Mesangial cell (primary cell): ENCODE results near the gene CSDE1. TPM values are rescaled to one million over a fixed set of nuclear protein-coding genes. Genes with fewer than 3 reads are reported as not detected.

Experiments
- total RNA-seq: library from RNA; depleted of rRNA; stranded (reverse); fragments of >200 nt; gene quantifications from 2 replicates; pipeline ENCODE4 v1.2.3, GENCODE V29; 2015

CSDE1 gene
- total RNA-seq: 320 and 424 TPM in 2 replicates

DNA sequence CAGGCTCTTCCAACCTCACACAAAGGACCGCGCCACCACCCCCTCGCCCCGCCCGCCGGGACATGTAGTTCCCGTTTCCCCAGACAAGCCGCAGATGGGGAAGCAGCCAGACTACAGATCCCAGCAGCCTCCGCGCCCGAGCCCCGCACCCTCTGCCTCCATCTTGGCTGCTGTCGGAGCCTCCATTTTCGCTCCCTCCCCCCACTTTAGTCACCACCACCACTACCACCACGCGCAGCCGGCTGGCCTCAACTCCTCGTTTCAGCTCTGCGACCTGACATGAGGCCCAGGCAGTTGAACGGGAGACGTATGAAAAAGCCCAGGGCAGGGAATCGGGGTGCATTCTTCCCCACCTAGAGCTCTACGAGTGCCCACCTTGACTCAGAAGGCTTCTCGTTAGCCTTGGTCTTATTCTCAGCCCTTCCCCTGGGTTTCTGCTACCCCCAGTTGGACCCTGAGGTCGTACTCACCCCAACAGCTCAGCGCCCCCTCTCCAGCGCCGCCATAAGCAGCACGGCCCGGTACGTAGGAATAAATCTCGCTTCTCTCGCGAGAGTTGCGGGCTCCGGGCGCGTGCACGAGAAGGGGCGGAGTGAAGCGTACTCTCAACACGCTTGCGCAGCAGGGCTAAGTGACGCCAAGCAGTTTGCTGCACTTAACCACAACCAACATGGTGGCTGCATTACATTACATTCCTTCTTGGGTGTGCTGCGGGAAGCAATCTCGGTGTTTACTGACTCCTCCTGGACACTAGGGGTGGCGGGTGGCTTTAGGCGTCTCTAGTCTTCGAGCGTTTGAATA is at the start of gene CSDE1:
CSDE1 (minus strand) TSS at position 530 of the 801 bp plus-strand sequence. CDS start 18,094 bp downstream, outside the sequence.

DNA sequence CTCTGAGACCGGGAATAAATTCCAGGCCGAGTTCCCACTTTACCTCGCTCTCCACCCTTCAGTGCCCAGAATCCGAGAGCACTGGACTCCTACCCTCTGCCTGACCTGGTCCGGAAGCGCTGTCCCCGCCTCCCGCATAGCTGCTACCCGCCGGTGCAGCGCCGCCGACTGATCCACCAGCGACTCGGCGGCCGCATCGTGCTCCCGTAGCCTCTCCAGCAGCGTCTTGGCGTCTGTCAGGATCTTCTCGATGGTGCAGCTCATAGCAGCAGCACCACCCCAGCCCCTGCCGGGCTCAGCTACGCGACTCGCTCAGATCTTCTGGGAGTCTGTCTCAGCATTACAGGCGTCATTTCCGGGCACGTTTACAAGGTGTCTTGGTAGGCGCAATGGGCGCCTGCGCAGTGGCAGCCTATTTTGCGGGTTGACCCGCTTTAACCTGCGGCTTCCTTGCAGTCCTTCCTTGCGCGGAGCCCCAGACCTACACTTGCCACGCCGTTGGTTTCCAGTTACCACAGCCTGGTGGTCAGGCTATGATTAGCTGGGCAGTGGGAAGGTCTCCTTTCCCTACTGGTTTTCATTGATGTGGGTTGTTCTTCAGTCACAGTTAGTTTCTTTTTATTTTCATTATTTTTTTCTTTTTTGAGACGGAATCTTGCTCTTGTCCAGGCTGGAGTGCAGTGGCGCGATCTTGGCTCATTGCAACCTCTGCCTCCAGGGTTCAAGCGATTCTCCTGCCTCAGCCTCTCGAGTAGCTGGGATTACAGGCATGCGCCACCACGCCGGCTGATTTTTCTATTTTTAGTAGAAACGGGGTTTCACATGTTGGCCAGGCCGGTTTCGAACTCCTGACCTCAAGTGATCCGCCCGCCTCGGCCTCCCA is 22.8 kb upstream of the CSDE1 start, which contains the start of gene SIKE1:
SIKE1 (minus strand) TSS at position 342 of the 883 bp plus-strand sequence; CDS start at position 264, 78 bp downstream.

DNA sequence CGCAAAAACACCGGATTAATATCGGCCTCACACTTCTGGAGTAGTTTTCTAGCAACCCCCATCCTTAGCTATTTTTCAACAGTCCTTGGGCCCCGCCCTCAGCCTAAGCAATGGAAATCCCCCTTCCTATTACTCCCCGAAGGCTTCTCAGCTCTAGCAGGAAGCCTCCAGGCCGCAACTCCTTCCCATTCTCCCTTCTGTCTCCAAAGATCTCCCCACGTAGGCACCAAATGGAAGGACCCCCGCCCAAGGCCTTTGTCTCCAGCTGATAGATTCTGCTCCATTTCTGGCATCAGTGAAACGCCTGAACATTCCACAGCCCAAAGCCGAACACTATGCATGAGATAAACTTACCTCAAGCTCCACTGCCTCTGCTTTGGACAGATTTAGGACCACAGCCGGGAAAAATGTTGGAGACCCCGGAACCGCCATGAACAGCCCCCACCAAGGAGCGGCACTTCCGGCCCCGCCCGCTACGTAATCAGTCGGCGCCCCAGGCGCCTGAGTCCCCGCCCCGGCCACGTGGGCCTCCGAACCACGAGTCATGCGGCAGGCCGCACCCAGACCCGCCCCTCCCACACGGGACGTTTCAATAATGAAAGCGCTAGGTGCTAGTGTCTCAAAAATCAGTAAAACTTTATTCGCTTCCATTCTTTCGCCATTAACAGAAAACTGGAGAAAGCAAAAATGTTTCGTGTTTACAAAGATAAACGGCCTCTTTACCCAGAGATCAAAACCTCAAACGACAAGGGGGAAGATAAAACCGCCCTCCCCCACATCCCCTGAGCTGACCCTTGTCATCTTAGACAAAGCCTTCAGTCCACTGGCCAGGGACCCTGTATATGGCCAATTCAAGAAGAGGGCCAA is 41.2 kb downstream of the CSDE1 start, which contains the start of gene NRAS:
NRAS (minus strand) TSS at position 468 of the 867 bp plus-strand sequence. CDS start 611 bp downstream, outside the sequence.

DNA sequence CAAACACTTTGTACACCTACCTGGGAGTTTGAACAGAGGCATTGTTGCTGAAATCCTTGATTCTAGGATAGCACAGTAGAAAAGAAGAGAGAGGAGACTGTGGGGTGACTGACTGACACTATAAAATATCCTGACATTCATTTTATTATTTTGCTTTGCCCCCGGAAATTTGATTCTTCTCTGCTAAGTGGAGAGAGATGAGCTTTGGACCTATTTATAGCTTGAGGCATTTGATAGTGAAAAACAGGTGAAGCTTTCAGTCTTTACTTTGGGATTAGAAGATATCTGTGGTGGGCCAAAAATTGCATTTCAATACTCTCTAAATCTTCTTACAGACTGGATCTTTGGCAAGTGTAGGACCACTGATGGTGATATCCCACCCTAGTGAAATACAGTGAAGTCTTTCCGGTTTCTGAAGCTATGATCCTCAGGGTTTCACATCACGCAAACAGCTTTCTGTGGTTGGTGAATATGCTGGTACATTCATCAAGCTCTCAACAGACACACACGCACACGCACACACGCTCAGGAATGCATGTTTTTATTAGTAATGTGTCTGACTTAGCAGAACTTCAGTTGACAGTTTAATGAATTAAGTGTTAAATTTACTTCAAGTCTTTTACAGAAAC is 62.2 kb downstream of the CSDE1 start, which contains the start of gene AMPD1:
AMPD1 (minus strand) TSS at position 117 of the 629 bp plus-strand sequence; CDS start at position 42, 75 bp downstream.

DNA sequence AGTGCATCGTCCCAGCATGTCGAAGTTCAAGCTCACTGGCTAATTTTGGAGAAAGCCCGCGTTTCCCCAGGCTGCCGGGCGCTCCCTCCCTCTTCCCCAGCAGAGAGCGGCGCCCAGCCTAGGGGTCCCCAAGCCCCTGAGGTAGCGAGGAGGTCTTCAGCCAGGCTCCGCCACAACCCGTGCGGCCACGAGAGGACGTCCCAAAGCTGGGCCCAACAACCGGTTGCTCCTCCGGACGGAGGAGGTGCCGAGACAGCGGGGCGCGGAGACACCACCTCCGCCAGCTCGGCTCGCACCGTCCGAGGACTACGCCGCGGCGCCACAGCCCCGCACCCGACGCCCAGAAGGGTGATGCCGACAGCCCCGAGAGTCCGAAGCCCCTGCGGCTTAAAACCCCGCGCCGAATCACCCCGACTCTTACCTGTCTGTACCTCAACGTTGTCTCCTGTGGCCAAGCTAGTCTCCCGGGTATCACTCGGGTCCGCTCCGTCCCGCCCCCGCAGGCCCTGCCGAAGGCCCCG is 88.2 kb downstream of the CSDE1 start, which contains the start of gene DENND2C:
DENND2C (minus strand) TSS at position 488 of the 521 bp plus-strand sequence. CDS start 44,065 bp downstream, outside the sequence.

Other genes with a start within 250 kb of the CSDE1 start
- gene TRIM33, start 246.8 kb downstream of the CSDE1 start, total RNA-seq: 11.2 and 16.1 TPM in 2 replicates
- 22.6 and 42.4 TPM in 2 replicates for gene BCAS2, start 176.4 kb downstream of the CSDE1 start, total RNA-seq
- gene DENND2C, start 87.9 kb downstream of the CSDE1 start, total RNA-seq: 0.33 and 0.89 TPM in 2 replicates
- not detected in 2 replicates for gene AMPD1, start 62.4 kb downstream of the CSDE1 start, total RNA-seq
- 33.2 and 55.1 TPM in 2 replicates for gene NRAS, start 41.2 kb downstream of the CSDE1 start, total RNA-seq
- 36.7 and 57.3 TPM in 2 replicates for gene SIKE1, start 22.7 kb upstream of the CSDE1 start, total RNA-seq
- not detected in 2 replicates for gene SYCP1, start 96.9 kb upstream of the CSDE1 start, total RNA-seq